Mucosa of stomach (tissue), 1 donor: ENCODE data around the gene GPR55.

Experiments used
- H3K27me3 ChIP-seq: one replicate; pipeline ENCODE4 v1.7.0; 2013; ENCODE audit warnings: mild to moderate bottlenecking, low read length; ENCODE audit not compliant: control insufficient read depth, insufficient read depth
- H3K36me3 ChIP-seq: one replicate; pipeline ENCODE4 v1.7.0; 2013; ENCODE audit warnings: low read length; ENCODE audit not compliant: control insufficient read depth, insufficient read depth
- H3K4me1 ChIP-seq: one replicate; pipeline ENCODE4 v1.7.0; 2013; ENCODE audit warnings: mild to moderate bottlenecking, low read length; ENCODE audit not compliant: control insufficient read depth, insufficient read depth
- H3K4me3 ChIP-seq: one replicate; pipeline ENCODE4 v1.7.0; 2013; ENCODE audit warnings: low read length
- H3K9ac ChIP-seq: one replicate; pipeline ENCODE4 v1.7.0; 2013; ENCODE audit warnings: mild to moderate bottlenecking, low read length, moderate library complexity
- H3K9me3 ChIP-seq: one replicate; pipeline ENCODE4 v1.7.0; 2013; ENCODE audit warnings: mild to moderate bottlenecking, low read length, moderate library complexity; ENCODE audit not compliant: control insufficient read depth
- donor health status: Pancreatic carcinoma.

GPR55 gene

DNA sequence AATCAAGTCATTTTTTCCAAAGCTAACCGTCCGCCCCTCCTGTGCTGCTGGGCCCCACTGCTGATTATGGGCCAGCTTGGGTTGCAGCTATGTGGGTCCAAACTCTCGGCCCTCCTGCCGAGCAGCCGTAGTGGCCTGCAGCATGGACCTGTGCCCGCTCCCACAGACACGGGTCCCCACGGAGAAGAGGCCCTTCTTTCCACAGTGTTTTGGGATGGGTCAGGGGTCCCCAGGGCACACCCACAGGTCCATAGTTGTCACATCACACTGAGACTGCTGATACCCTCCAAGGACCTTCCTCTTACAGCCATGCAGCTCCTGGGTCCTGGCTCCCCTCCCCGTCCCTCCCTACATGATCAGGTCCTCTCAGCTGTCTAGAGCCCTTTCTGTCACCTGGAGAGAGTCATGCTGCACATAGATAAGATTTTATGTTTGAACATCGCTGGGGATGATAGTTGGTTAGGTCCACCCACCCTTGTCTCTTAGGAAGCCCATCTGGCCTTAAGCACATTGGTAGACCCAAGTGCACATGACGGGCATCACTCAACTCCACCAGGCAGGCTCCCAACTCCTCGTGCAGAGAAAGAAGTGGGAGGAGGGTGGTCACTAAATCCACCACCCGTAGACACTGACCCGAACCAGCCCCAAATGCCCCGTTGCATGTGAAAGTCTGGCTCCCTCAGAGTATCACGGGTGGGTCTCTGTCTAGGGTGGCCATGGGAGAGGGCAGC is 17.5 kb downstream of the GPR55 start:
- H3K27me3 ChIP-seq: peaks cover 6% of the 10 kb centered on the region
- H3K36me3 ChIP-seq: no peaks in the 10 kb centered on the region

DNA sequence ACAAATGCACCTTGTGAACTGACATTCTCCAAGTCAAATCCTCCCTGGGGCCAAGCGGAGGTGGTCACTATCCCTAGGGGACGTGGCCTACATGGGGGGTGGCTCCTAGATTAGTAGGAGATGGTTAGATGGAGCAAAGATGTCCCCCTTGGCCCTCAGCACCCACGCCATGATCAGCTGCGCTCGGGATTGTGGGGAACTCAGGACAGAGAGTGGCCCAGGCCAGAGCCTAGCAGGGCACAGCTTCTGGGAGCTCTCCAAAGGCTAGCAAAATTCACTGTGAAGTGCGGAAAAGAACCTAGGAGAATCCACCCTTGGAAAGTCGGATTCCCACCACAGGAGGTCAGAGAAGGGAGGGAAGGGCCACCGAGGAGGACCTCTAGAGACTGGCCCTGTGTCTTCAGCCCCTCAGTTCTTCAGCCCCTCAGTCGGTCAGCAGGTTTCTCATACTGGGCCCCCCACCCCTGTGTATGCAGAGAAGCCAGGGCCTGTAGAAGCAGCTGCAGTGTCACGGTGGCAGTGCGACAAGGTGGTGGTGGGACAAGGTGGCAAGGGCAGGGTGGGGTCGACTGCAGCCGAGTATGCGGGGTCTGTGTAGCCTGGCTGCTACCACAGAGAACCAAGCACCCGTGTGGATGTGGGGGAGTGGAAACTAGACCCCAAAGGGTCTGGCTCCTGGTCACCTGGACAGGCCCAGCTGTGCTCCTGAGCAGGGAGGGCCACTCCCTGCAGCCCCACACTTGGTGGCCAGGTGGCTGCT is 18.4 kb downstream of the GPR55 start:
- Histone ChIP-seq H3K36me3 (no peaks in the 10 kb centered on the region), H3K4me3 (no peak overlapping the region), H3K4me1 (peaks cover 5% of the 10 kb centered on the region), H3K9ac (no peak overlapping the region), H3K9me3 (no peaks in the 10 kb centered on the region), H3K27me3 (peaks cover 6% of the 10 kb centered on the region)

More for the DNA sequence above, 17.5 kb downstream of the GPR55 start:
- Histone ChIP-seq H3K9me3 (no peaks in the 10 kb centered on the region), H3K9ac (no peak overlapping the region), H3K4me3 (no peak overlapping the region), H3K4me1 (peaks cover 5% of the 10 kb centered on the region)

DNA sequence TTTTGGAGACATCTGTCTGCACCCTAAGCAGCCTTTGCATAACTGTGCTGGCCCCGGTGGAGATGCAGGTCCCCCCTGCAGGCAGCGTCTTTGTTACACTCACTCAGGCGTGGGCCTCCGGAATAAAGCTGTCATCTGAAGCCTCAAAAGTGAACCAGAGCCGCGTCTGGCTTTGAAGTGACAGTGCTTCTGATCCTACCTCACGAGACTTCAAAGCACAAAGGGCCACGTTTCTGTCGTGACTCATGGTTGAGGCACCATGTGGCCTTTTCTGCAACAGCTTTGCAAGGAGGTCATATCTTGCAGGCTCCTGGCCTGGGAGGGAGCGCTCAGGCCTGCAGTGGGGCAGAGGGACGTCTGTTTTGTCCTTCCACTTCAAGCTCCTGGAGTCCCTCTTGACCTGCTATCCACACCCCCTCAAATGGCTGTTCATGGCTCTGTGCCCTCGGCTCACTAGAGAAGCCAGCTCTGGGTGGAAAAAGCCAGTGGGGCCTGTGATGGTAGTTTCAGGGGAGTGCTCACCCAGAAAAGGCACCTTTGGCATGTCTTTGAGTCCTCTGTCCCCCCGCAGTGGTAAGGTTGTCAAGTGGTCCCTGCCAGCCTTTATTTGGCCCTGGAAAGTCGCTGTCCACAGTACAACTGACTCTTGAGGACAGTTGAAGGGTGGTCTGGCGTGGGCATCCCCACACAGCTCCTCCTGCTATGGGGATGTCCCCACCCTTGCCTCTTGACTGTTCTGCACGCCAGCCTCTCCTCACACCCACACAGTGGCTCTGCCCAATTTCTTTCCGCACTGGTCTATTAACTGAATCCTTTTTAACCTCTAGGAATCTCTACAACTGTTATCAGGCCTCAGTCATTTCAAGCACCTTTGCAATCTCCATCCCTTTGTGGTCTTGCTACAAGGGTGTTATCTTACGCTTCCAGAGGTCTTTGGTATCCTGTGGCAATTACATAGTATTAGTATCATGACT is 19.3 kb downstream of the GPR55 start:
- H3K4me1 ChIP-seq: peaks cover 5% of the 10 kb centered on the region
- no peaks in the 10 kb centered on the region for H3K36me3 ChIP-seq
- H3K9ac ChIP-seq: no peak overlapping the region
- H3K4me3 ChIP-seq: no peak overlapping the region
- H3K9me3 ChIP-seq: no peaks in the 10 kb centered on the region
- H3K27me3 ChIP-seq: peaks cover 13% of the 10 kb centered on the region

DNA sequence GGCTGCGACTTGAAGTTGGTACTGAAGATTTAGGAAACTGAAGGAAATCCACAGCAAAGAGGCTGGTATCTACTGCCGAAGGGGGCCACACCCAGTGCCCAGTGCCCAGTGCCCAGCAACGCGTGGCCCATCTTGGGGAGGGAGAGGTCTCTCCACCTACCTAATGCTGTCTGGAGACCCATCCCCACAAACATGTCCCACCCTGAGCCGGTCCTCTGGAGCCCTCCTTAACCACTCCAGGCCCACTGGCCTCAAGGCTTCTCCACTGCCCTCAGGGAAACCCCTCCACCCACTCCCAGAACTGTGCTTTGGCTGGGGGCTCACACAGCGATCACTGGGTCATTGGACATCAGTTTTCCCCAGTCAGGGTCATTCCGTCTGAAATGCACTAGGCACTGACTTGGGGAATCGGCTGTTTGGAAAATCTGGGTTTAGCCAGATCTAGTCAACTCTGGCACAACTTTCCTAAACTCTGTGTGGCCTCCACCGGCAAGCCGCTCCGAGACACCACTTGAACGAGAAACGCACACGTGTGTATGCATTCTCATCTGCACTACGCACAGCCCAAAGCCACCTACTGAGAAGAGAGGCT is 20.1 kb downstream of the GPR55 start:
- no peak overlapping the region for H3K4me3 ChIP-seq
- H3K9ac ChIP-seq: no peak overlapping the region
- H3K4me1 ChIP-seq: peaks cover 5% of the 10 kb centered on the region
- H3K9me3 ChIP-seq: no peaks in the 10 kb centered on the region
- peaks cover 13% of the 10 kb centered on the region for H3K27me3 ChIP-seq
- H3K36me3 ChIP-seq: no peaks in the 10 kb centered on the region

DNA sequence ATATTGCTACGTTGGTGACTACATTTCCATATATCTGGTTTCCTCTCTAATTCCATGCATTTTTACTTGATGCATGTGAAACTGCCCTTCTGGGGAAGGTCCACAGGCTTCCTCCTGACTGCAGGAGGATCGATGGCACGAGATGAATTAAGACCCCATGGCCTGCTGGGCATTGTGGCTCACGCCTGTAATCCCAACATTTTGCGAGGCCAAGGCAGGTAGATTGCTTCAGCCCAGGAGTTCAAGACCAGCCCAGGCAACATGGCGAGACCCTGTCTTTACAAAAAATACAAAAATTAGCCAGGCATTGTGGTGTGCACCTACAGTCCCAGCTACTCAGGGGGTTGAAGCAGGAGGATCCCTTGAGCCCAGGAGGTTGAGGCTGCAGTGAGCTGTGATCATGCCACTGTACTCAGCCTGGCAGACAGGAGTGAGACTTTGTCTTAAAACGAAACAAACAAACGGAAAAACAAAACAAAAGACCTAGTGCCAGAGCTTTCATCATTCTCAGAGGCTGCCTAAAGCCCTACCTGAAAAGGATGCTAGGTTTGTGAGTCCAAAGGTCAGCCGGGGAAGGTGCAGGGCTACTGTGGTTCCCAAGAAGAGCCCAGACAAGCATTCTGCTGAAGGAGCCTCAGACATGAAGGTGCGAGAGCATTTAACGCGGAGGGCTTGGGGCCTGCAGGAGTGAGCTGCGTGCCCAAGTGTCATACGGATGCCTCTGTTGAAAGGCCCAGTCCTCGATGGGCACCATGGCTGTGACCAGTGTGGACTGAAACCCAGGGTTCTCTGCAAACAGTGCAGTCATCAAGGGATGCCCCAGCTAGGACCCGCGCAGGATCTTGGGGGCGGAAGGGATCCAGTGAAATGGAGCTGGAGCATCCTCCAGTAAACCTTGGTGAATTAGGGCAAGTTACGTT is 21.6 kb downstream of the GPR55 start:
- no peaks in the 10 kb centered on the region for H3K4me1 ChIP-seq
- no peak overlapping the region for H3K9ac ChIP-seq
- no peaks in the 10 kb centered on the region for H3K9me3 ChIP-seq
- H3K4me3 ChIP-seq: no peak overlapping the region
- peaks cover 13% of the 10 kb centered on the region for H3K27me3 ChIP-seq
- no peaks in the 10 kb centered on the region for H3K36me3 ChIP-seq

DNA sequence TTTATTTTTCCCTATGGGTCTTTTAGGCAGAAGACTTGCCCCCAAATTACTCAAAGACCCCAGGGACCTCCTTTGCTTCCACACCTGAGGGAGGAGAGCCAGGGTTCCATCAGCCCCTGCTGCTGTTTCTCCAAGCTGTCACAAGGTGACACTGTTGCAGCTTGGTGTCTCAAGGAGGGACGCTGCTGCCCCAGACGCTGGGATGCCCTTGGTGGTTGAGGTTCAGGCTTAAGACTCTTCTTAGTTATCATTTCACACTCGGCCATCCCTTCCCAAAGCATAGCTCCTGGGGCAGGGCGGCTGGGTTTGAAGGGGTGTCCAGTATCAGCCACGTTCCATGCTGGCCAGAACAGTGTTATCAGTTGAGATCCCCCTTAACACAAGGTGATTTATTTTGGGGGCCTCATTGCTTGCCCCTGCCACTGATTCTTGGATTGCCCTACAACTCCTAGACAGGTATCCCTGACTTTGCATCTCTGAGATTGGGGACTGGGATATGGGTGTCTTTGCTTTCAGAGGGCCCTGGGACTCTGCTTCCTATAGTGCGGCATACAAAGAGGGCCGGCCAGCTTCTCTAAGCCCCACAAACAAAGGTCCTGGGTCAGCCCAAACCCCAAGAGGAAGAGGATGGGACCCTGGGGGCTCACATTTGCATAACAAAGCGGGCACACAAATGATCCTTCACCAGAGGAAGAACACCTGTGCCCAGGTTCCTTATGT is 22.7 kb downstream of the GPR55 start:
- no peaks in the 10 kb centered on the region for H3K36me3 ChIP-seq
- H3K9ac ChIP-seq: no peak overlapping the region
- H3K4me1 ChIP-seq: no peaks in the 10 kb centered on the region

DNA sequence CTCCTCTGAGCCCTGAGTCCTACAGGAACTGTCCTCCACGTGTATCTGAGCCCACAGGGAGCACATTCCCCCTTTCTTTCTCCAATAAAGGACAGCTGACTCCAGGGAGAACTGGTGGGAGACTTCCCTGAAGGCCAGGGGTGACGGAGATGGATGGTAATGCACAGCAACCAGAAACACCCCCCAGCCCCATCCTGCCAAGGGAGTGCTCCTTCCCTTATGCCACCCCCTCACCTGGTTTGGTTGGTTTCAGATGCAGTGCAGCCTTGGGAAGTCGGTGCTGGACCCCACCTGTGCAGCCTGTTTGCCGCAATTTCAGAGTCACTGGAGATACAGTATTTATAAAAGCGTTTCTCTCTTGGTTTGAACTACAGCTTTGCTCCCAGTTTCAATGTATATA is 24.0 kb downstream of the GPR55 start:
- peaks cover 12% of the 10 kb centered on the region for H3K4me1 ChIP-seq
- no peak overlapping the region for H3K4me3 ChIP-seq
- H3K9me3 ChIP-seq: no peaks in the 10 kb centered on the region

More for the DNA sequence above, 22.7 kb downstream of the GPR55 start:
- Histone ChIP-seq H3K27me3 (peaks cover 13% of the 10 kb centered on the region), H3K4me3 (no peak overlapping the region), H3K9me3 (no peaks in the 10 kb centered on the region)

DNA sequence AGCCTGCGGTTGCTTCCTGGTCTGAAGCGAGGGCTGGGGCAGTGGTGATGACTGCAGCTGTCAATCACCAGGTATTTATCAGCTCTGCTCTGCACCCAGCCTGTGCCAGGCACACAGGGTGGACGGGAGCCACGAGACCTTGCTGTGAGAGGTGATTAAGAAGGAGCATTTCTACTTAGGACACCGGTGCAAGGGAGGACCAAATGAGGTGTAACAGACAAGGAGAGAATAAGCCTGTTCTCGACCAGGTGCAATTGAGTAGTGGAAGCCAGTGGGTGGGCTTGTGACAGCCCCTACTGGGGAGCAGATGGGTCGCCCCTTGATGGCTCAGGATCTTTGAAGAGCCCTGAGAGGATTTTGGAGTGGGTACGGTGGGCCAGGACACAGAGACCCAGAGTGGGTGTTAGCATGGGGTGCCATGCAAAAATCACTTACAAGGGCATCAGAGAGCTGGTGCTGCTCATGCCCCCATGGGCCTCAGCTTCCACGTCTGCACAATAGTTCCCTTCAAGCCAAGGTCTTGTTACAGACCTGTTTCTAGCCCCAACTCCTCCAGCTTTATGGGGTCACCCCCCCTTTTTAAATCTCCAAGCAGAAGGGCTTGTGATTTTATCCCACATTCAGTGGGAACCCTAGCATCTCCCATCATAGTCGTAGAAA is 24.6 kb downstream of the GPR55 start:
- Histone ChIP-seq H3K27me3 (peaks cover 13% of the 10 kb centered on the region), H3K36me3 (no peaks in the 10 kb centered on the region), H3K4me3 (no peak overlapping the region), H3K9ac (no peak overlapping the region), H3K9me3 (no peaks in the 10 kb centered on the region), H3K4me1 (peaks cover 17% of the 10 kb centered on the region)

More for the DNA sequence above, 24.0 kb downstream of the GPR55 start:
- H3K27me3 ChIP-seq: peaks cover 13% of the 10 kb centered on the region
- no peak overlapping the region for H3K9ac ChIP-seq
- no peaks in the 10 kb centered on the region for H3K36me3 ChIP-seq

DNA sequence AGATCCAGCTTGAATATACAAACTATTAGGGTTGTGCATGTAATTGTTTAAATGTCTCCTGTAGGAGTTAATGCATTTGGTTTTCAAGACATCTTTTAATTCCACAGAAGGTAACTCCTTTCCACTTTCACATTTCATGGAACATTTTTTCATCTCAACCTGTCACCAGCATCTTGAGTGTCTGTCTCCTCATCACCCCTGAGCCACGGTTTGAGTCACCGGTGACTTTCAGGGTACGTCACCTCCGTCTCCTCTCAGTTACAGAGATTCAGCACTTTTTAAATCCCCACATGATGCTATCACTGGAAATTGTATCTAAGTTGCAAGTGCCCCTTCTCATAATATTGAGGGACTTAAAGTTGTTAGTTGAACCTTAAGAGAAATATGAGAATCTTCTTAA is 25.3 kb downstream of the GPR55 start:
- peaks cover 13% of the 10 kb centered on the region for H3K27me3 ChIP-seq
- H3K9ac ChIP-seq: no peak overlapping the region
- no peaks in the 10 kb centered on the region for H3K9me3 ChIP-seq
- peaks cover 21% of the 10 kb centered on the region for H3K4me1 ChIP-seq
- H3K4me3 ChIP-seq: no peak overlapping the region
- H3K36me3 ChIP-seq: no peaks in the 10 kb centered on the region

DNA sequence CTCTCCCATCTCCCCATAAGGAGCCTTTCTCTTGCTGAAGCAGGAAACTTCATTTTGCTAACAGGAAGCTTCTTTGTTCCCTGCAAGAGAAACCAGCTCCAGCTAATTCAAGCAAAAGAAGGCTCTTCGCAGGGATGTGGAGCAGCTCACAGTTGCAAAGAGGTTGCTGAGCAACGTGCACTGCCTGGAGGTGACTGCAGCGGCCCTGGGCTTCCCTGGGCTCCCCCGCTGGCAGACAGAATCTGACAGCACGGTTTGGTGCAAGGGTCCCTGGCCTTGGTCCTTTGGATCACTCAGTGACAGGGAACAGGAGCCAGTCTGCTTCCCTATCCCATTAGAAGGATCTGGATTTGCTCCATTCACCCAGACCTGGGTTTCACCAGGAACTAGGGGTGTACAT is 25.8 kb downstream of the GPR55 start:
- H3K27me3 ChIP-seq: peaks cover 13% of the 10 kb centered on the region

More for the DNA sequence above, 25.8 kb downstream of the GPR55 start:
- no peak overlapping the region for H3K4me3 ChIP-seq
- no peaks in the 10 kb centered on the region for H3K9me3 ChIP-seq
- peaks cover 25% of the 10 kb centered on the region for H3K4me1 ChIP-seq
- H3K9ac ChIP-seq: no peak overlapping the region
- no peaks in the 10 kb centered on the region for H3K36me3 ChIP-seq
